PC-9 (cell line): ENCODE measurements around the gene UBE2L3. TPM values are rescaled to one million over a fixed set of nuclear protein-coding genes. Genes with fewer than 3 reads are reported as not detected.
"Not testable (repeated sequence)": the region's sequence is repeated elsewhere in the genome, so short reads cannot be mapped to it uniquely, and the experiment has no call there.

ENCODE experiments used
- BruUV-seq: library from RNA; stranded (reverse); fragments of 400-500 nt; replicated peaks from 2 replicates; lab custom pipeline; 2021; lab: Mats Ljungman, UMichigan
- CTCF ChIA-PET: fragments of 300-600 bp; sonication (Branson Sonifier 250); formaldehyde crosslinking; loops from one replicate; lab custom pipeline; 2022; ENCODE audit warnings: antibody characterized with exemption; lab: Charles Lee
- POLR2A ChIA-PET: fragments of 300-600 bp; sonication (Branson Sonifier 250); formaldehyde crosslinking; loops from one replicate; lab custom pipeline; 2022; ENCODE audit warnings: antibody characterized with exemption; ENCODE audit not compliant: unreplicated experiment; lab: Charles Lee
- DNase-seq, 2 experiments: peaks; one replicate each; pipeline versions ENCODE4 v3.0.0 to v3.0.0-alpha.2; 2015 to 2022; ENCODE audit warnings: mixed read lengths in 1 of 2
- H2AFZ ChIP-seq: fragments of 200-600 bp; sonication (generic); 2 replicates; pipeline ENCODE4 v1.8.1; 2017; ENCODE audit warnings: antibody characterized with exemption
- H3F3A ChIP-seq: fragments of 200-600 bp; sonication (generic); 2 replicates; pipeline ENCODE4 v1.8.1; 2017; ENCODE audit warnings: antibody characterized with exemption, mild to moderate bottlenecking, low read depth; ENCODE audit not compliant: insufficient read depth
- H3K27ac ChIP-seq: fragments of 200-600 bp; sonication (generic); 2 replicates; pipeline ENCODE4 v1.6.1; 2016; ENCODE audit warnings: mixed run types
- H3K27me3 ChIP-seq: fragments of 200-600 bp; sonication (generic); 2 replicates; pipeline ENCODE4 v1.6.1; 2016; ENCODE audit warnings: low read depth, mixed run types; ENCODE audit not compliant: insufficient read depth
- H3K36me3 ChIP-seq: fragments of 200-600 bp; sonication (generic); 2 replicates; pipeline ENCODE4 v1.6.1; 2016; ENCODE audit warnings: low read depth, mixed run types
- H3K4me1 ChIP-seq: fragments of 200-600 bp; sonication (generic); replicated peaks from 2 replicates; pipeline ENCODE4 v1.6.1; 2016; ENCODE audit warnings: mixed run types; ENCODE audit not compliant: insufficient read depth
- H3K4me2 ChIP-seq: fragments of 200-600 bp; sonication (generic); 2 replicates; pipeline ENCODE4 v1.6.1; 2017; ENCODE audit warnings: mixed run types
- H3K4me3 ChIP-seq: fragments of 200-600 bp; sonication (generic); 2 replicates; pipeline ENCODE4 v1.6.1; 2016; ENCODE audit warnings: mixed run types
- H3K79me2 ChIP-seq: fragments of 200-600 bp; sonication (generic); 2 replicates; pipeline ENCODE4 v1.6.1; 2017; ENCODE audit warnings: low read depth, mixed run types
- H3K9me2 ChIP-seq: fragments of 200-600 bp; sonication (generic); 2 replicates; pipeline ENCODE4 v1.8.1; 2017; ENCODE audit warnings: mild to moderate bottlenecking; ENCODE audit not compliant: insufficient read depth
- H3K9me3 ChIP-seq: fragments of 200-600 bp; sonication (generic); 2 replicates; pipeline ENCODE4 v1.8.1; 2016; ENCODE audit warnings: low read depth; ENCODE audit not compliant: insufficient read depth
- H4K20me1 ChIP-seq: fragments of 200-600 bp; sonication (generic); 2 replicates; pipeline ENCODE4 v1.8.1; 2017; ENCODE audit not compliant: insufficient read depth
- EZH2 ChIP-seq: fragments of 200-600 bp; sonication (generic); IDR thresholded peaks from 2 replicates; pipeline ENCODE4 v1.8.0; 2017; ENCODE audit warnings: antibody characterized with exemption, low read depth
- intact Hi-C: fragments of 100-400 bp; cut with micrococcal nuclease; formaldehyde crosslinking; loops from one replicate; pipeline ENCODE4 v1.10.0; 2022; ENCODE audit not compliant: unreplicated experiment
- total RNA-seq: library from RNA; stranded (reverse); gene quantifications from 2 replicates; pipeline ENCODE4 v1.2.3, GENCODE V29; 2021
- TF ChIP-seq, protein P1 (sequence below): fragments of 200-600 bp; sonication (generic); conservative IDR thresholded peaks from 2 replicates; pipeline ENCODE4 v1.6.1; 2017; ENCODE audit warnings: mixed run types, antibody characterized with exemption, mild to moderate bottlenecking, moderate library complexity

UBE2L3 gene
- total RNA-seq, 1 experiment from 2014 or later, result 55.8 TPM

DNA sequence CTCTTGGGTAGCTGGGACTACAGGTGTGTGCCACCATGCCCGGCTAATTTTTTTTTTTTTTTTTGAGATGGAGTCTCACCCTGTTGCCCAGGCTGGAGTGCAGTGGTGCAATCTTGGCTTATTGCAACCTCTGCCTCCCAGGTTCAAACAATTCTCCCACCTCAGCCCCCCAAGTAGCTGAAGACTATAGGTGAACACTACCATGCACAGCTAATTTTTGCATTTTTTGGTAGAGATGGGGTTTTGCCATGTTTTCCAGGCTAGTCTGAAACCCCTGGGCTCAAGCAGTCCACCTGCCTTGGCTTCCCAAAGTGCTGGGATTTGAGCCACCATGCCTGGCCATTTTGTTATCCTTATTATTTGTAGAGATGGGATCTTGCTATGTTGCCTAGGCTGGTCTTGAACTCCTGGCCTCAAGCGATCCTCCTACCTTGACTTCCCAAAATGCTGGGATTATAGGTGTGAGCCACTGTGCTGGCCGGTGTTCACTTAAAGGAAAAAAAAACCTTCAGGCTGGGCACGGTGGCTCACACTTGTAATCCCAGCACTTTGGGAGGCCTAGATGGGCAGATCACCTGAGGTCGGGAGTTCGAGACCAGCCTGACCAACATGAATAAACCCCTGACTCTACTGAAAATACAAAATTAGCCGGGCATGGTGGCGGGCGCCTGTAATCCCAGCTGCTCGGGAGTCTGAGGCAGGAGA lies 13.6 kb downstream of the UBE2L3 start:
- peaks cover 95% of the 10 kb centered on the region for H3K79me2 ChIP-seq
- H3K27me3 ChIP-seq, H3K4me2 ChIP-seq, DNase-seq, intact Hi-C loops, H3K9me3 ChIP-seq, H3K4me3 ChIP-seq, H3K9me2 ChIP-seq, BruUV-seq, POLR2A ChIA-PET, H3K27ac ChIP-seq, H3K36me3 ChIP-seq, CTCF ChIA-PET, H2AFZ ChIP-seq: not testable (repeated sequence)
- H3K4me1 ChIP-seq, result peaks cover 17% of the 10 kb centered on the region
- peaks cover 77% of the 10 kb centered on the region for H4K20me1 ChIP-seq
- peaks cover 12% of the 10 kb centered on the region; the same call in 1 of the 2 replicates for H3F3A ChIP-seq

DNA sequence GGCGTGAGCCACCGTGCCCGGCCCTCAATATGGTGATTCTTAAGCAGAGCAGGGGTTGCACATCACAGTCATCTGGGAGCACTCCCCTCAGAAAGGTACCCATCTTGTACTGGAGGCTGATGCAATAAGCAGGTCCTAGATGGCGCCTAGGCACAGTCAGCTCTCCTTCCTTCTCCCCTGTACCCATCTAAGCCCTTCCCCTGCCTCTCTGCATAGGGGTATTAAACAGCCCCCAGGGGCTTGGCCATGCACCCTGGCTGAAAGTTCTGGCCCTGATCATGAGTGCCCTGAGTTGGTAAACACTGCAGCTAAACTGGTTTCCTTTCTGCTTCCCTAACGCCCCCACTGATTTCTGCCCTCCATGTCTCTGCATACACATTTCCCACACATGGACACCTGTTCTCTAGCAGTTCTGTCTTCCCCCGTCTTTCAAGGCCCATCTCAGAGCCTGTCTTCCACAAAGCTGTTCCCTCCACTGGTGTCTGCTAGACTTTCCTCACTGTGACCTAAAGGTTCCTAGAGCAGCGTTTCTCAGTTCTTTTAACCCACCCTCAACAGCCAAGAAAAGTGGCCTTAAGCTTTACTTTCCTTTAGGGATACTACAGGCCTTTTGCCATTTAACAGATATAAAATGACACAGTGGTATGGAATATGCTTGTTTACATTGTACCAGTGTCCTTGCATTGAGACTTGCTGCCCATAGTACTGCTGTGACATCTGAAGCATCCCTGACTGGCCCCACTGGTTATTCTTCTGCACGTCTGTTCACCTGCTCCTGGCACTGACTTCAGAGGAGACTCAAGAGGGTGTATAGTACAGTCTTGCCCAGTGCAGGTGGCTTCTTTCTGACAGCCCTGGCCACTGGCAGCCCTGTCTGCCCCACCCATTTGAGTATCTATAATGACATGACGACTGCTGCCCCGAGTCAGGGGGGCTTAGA lies 15.6 kb downstream of the UBE2L3 start:
- Histone ChIP-seq H3K36me3 (no peaks in the 10 kb centered on the region), H4K20me1 (peaks cover 80% of the 10 kb centered on the region)
- CTCF ChIA-PET, result no interaction called here

DNA sequence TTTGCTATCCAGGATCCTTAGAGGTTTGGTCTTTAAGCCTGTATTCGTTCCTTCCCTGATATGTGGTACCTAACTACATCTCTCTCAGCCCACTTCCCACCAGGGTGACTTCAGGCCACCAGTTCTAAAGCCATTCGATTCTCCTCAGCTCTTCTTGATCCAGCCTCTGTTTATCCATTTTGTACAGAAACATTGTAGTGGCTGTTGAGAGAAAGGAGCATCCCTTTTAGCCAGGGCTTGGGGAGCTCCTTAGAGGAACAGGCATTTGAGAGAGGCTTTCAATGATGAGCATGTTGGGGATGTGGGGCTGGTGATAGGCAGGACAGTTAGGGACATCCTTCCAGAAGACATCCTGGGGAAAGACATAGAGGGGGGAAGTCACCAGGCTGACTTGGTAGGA lies 17.9 kb downstream of the UBE2L3 start:
- peaks cover 89% of the 10 kb centered on the region for H3K79me2 ChIP-seq
- H3K4me1 ChIP-seq, result no peaks in the 10 kb centered on the region
- no peaks in the 10 kb centered on the region for H3K36me3 ChIP-seq
- POLR2A ChIA-PET, result no interaction called here
- no TSS peak for BruUV-seq
- intact Hi-C loops, result no loop called here
- 0 out of 2 replicates have a peak, but pooled peaks cover 2% of the 10 kb centered on the region for H3F3A ChIP-seq
- H2AFZ ChIP-seq, result no peak overlapping the region
- DNase-seq, result no peak
- TF ChIP-seq EZH2, result no peak
- TF ChIP-seq, protein P1, sequence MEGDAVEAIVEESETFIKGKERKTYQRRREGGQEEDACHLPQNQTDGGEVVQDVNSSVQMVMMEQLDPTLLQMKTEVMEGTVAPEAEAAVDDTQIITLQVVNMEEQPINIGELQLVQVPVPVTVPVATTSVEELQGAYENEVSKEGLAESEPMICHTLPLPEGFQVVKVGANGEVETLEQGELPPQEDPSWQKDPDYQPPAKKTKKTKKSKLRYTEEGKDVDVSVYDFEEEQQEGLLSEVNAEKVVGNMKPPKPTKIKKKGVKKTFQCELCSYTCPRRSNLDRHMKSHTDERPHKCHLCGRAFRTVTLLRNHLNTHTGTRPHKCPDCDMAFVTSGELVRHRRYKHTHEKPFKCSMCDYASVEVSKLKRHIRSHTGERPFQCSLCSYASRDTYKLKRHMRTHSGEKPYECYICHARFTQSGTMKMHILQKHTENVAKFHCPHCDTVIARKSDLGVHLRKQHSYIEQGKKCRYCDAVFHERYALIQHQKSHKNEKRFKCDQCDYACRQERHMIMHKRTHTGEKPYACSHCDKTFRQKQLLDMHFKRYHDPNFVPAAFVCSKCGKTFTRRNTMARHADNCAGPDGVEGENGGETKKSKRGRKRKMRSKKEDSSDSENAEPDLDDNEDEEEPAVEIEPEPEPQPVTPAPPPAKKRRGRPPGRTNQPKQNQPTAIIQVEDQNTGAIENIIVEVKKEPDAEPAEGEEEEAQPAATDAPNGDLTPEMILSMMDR, result no peak
- H3K27me3 ChIP-seq, result no peaks in the 10 kb centered on the region
- H3K4me2 ChIP-seq, result no peak overlapping the region
- H4K20me1 ChIP-seq, result peaks cover 74% of the 10 kb centered on the region
- no peaks in the 10 kb centered on the region for H3K9me3 ChIP-seq
- no peak overlapping the region for H3K4me3 ChIP-seq
- H3K27ac ChIP-seq, result no peak overlapping the region
- no peaks in the 10 kb centered on the region for H3K9me2 ChIP-seq
- CTCF ChIA-PET, result no interaction called here

More for the DNA sequence above, 15.6 kb downstream of the UBE2L3 start:
- Histone ChIP-seq H2AFZ (no peak overlapping the region), H3K4me2 (no peak overlapping the region), H3K79me2 (peaks cover 95% of the 10 kb centered on the region), H3K27me3 (no peaks in the 10 kb centered on the region), H3K4me1 (peaks cover 17% of the 10 kb centered on the region), H3K9me3 (no peaks in the 10 kb centered on the region), H3K27ac (no peak overlapping the region), H3K9me2 (no peaks in the 10 kb centered on the region), H3F3A (peaks cover 12% of the 10 kb centered on the region; the same call in 1 of the 2 replicates), H3K4me3 (no peak overlapping the region)
- TF ChIP-seq, protein P1, result no peak
- TF ChIP-seq EZH2, result no peak
- intact Hi-C loops, result no loop called here
- POLR2A ChIA-PET, result no interaction called here
- BruUV-seq, result no TSS peak
- no peak for DNase-seq
